ENCODE results near the gene EXOSC10. TPM values are rescaled to one million over a fixed set of nuclear protein-coding genes. Genes with fewer than 3 reads are reported as not detected.
A peak's percentile ranks its signal among the peaks of the same experiment; 100 is the strongest.
"Not testable (repeated sequence)": the region's sequence is repeated elsewhere in the genome, so short reads cannot be mapped to it uniquely, and the experiment has no call there.

EXOSC10 gene
- total RNA-seq, 2 donors from 2014 or later = 70.2 to 84.6 TPM

DNA sequence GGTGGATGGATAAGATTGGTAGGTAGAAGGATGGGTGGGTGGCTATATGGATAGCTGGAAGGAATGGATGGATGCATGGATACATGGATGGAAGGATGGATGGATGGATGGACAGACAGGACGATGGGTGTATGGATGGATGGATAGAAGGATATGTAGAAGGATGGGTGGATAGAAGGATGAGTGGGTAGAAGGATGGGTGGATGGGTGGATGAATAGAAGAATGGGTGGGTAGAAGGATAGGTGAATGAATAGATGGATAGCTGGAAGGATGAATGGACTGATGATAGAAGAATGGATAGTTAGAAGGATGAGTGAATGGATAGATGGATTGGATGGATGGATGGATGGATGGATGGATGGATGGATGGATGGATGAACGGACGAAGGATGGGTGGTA is 57.6 kb downstream of the EXOSC10 start:
- DNase-seq (no peak), ATAC-seq (replicated peaks in 1 of 2) (no peak)
- H3K36me3 Mint-ChIP-seq (ENCODE audit: insufficient read depth in 2 of 2) = no peaks in the 10 kb centered on the region
- H3K4me1 Mint-ChIP-seq (ENCODE audit: low read depth) = no peaks in the 10 kb centered on the region
- no peak overlapping the region for H3K27ac Mint-ChIP-seq
- no peaks in the 10 kb centered on the region for H3K27me3 Mint-ChIP-seq (ENCODE audit: low read depth)
- no peaks in the 10 kb centered on the region for H3K9me3 Mint-ChIP-seq
- no peak overlapping the region for H3K4me3 Mint-ChIP-seq

- Mint-ChIP-seq H3K4me3 (no peak overlapping the region), H3K36me3 (ENCODE audit: insufficient read depth in 2 of 2) (no peaks in the 10 kb centered on the region), H3K27me3 (ENCODE audit: low read depth) (no peaks in the 10 kb centered on the region), H3K9me3 (no peaks in the 10 kb centered on the region), H3K27ac (no peak overlapping the region), H3K4me1 (ENCODE audit: low read depth) (no peaks in the 10 kb centered on the region)
- DNase-seq (no peak), ATAC-seq (replicated peaks in 1 of 2) (no peak)
These were observed 58.6 kb downstream of the EXOSC10 start for GRCh38 chr1:11041048-11041447.

GRCh38 chr1:11040105-11040429 is 59.6 kb downstream of the EXOSC10 start:
- not testable (repeated sequence) for H3K27ac Mint-ChIP-seq; H3K9me3 Mint-ChIP-seq; H3K27me3 Mint-ChIP-seq (ENCODE audit: low read depth); H3K36me3 Mint-ChIP-seq (ENCODE audit: insufficient read depth in 2 of 2); ATAC-seq (replicated peaks in 1 of 2); H3K4me3 Mint-ChIP-seq; H3K4me1 Mint-ChIP-seq (ENCODE audit: low read depth); DNase-seq

- Mint-ChIP-seq H3K36me3 (ENCODE audit: insufficient read depth in 2 of 2) (no peaks in the 10 kb centered on the region), H3K9me3 (no peaks in the 10 kb centered on the region), H3K27me3 (ENCODE audit: low read depth) (no peaks in the 10 kb centered on the region), H3K4me3 (no peak overlapping the region), H3K27ac (no peak overlapping the region), H3K4me1 (ENCODE audit: low read depth) (no peaks in the 10 kb centered on the region)
- DNase-seq (no peak), ATAC-seq (replicated peaks in 1 of 2) (no peak)
These were observed 60.1 kb downstream of the EXOSC10 start for GRCh38 chr1:11039351-11040104.

GRCh38 chr1:11037740-11038182 is 61.9 kb downstream of the EXOSC10 start:
- ATAC-seq (replicated peaks in 1 of 2) (peak; percentile 92 to 93), DNase-seq (peak; percentile 87 to 89)
- H3K36me3 Mint-ChIP-seq (ENCODE audit: insufficient read depth in 2 of 2) = no peaks in the 10 kb centered on the region

GRCh38 chr1:11037019-11037739 is 62.5 kb downstream of the EXOSC10 start:
- not testable (repeated sequence) for DNase-seq; H3K4me3 Mint-ChIP-seq; H3K27me3 Mint-ChIP-seq (ENCODE audit: low read depth); H3K4me1 Mint-ChIP-seq (ENCODE audit: low read depth); H3K36me3 Mint-ChIP-seq (ENCODE audit: insufficient read depth in 2 of 2); ATAC-seq (replicated peaks in 1 of 2); H3K9me3 Mint-ChIP-seq; H3K27ac Mint-ChIP-seq

More at GRCh38 chr1:11037740-11038182, 61.9 kb downstream of the EXOSC10 start:
- H3K4me1 Mint-ChIP-seq (ENCODE audit: low read depth) = no peaks in the 10 kb centered on the region
- no peaks in the 10 kb centered on the region for H3K27me3 Mint-ChIP-seq (ENCODE audit: low read depth)
- H3K9me3 Mint-ChIP-seq = no peaks in the 10 kb centered on the region
- no peak overlapping the region for H3K4me3 Mint-ChIP-seq
- H3K27ac Mint-ChIP-seq = no peak overlapping the region

DNA sequence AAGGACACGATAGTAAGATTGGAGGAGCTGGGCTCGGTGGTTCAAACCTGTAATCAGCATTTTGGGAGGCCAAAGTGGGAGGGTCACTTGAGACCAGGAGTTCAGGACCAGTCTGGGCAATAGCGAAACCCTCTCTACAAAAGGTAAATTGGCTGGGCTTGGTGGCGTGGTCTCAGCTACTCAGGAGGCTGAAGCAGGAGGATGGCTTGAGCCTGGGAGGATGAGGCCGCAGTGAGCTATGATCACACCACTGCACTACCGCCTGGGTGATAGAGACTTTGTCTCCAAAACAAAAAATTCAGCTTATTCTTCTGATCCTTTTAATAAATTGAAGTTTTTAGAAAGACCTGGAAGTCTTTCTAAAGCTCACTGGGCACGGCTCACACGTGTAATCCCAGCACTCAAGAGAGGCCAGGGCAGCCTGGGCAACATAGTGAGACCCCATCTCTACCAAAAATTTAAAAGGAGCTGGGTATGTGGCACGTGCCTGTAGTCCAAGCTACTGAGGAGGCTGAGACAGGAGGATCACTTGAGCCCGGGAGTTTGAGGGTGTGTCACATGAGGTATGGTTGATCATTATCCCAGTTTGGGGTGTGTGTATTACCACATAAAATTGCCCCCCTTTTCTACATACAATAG is 67.9 kb downstream of the EXOSC10 start:
- Mint-ChIP-seq H3K9me3 (no peaks in the 10 kb centered on the region), H3K27me3 (ENCODE audit: low read depth) (no peaks in the 10 kb centered on the region), H3K4me3 (no peak overlapping the region), H3K27ac (no peak overlapping the region), H3K4me1 (ENCODE audit: low read depth) (no peaks in the 10 kb centered on the region), H3K36me3 (ENCODE audit: insufficient read depth in 2 of 2) (peaks cover 1 to 2% of the 10 kb centered on the region in 2 donors)
- ATAC-seq (replicated peaks in 1 of 2) (peak; percentile 24 to 27), DNase-seq (no peak)

- DNase-seq (no peak), ATAC-seq (replicated peaks in 1 of 2) (no peak)
- H3K27me3 Mint-ChIP-seq (ENCODE audit: low read depth) = no peaks in the 10 kb centered on the region
- no peaks in the 10 kb centered on the region for H3K4me1 Mint-ChIP-seq (ENCODE audit: low read depth)
- no peak overlapping the region for H3K4me3 Mint-ChIP-seq
- H3K36me3 Mint-ChIP-seq (ENCODE audit: insufficient read depth in 2 of 2) = peaks cover 1 to 2% of the 10 kb centered on the region in 2 donors
- no peaks in the 10 kb centered on the region for H3K9me3 Mint-ChIP-seq
- peak overlapping the region; percentile 25 for H3K27ac Mint-ChIP-seq
These were observed 68.8 kb downstream of the EXOSC10 start for GRCh38 chr1:11030865-11031264.

DNA sequence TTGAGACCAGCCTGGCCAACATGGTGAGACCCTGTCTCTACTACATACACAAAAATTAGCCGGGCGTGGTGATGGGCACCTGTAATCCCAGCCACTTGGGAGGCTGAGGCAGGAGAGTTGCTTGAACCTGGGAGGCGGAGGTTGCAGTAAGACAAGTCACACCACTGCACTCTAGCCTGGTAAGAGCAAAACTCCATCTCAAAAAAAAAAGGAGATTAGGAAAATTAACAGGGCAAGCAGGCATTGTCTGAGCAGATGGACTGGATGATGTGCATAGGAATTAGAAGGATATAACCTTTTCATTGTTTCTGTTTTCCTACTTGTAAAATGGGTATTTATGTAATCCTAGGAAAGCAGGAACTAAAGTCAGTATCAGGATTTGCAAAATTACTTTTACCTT is 71.7 kb downstream of the EXOSC10 start:
- no peak for DNase-seq
- Mint-ChIP-seq H3K4me3 (no peak overlapping the region), H3K27ac (peak overlapping the region; percentile 42), H3K27me3 (ENCODE audit: low read depth) (no peaks in the 10 kb centered on the region), H3K9me3 (no peaks in the 10 kb centered on the region), H3K36me3 (ENCODE audit: insufficient read depth in 2 of 2) (peaks cover 6 to 23% of the 10 kb centered on the region in 2 donors), H3K4me1 (ENCODE audit: low read depth) (peaks cover 5% of the 10 kb centered on the region)
- ATAC-seq (replicated peaks in 1 of 2) = no peak

- no peaks in the 10 kb centered on the region for H3K27me3 Mint-ChIP-seq (ENCODE audit: low read depth)
- no peaks in the 10 kb centered on the region for H3K9me3 Mint-ChIP-seq
- DNase-seq (no peak), ATAC-seq (replicated peaks in 1 of 2) (no peak)
- H3K27ac Mint-ChIP-seq = peak overlapping the region; percentile 33
- no peak overlapping the region for H3K4me3 Mint-ChIP-seq
- H3K4me1 Mint-ChIP-seq (ENCODE audit: low read depth) = peaks cover 6% of the 10 kb centered on the region
- peaks cover 7 to 27% of the 10 kb centered on the region in 2 donors for H3K36me3 Mint-ChIP-seq (ENCODE audit: insufficient read depth in 2 of 2)
These were observed 72.4 kb downstream of the EXOSC10 start for GRCh38 chr1:11027316-11027715.

GRCh38 chr1:11026903-11027302 is 72.8 kb downstream of the EXOSC10 start:
- Mint-ChIP-seq H3K36me3 (ENCODE audit: insufficient read depth in 2 of 2) (peaks cover 10 to 32% of the 10 kb centered on the region in 2 donors), H3K27ac (peak overlapping the region; percentile 69), H3K4me3 (no peak overlapping the region), H3K27me3 (ENCODE audit: low read depth) (no peaks in the 10 kb centered on the region), H3K9me3 (no peaks in the 10 kb centered on the region), H3K4me1 (ENCODE audit: low read depth) (peaks cover 10% of the 10 kb centered on the region)
- DNase-seq (no peak), ATAC-seq (replicated peaks in 1 of 2) (no peak)

DNA sequence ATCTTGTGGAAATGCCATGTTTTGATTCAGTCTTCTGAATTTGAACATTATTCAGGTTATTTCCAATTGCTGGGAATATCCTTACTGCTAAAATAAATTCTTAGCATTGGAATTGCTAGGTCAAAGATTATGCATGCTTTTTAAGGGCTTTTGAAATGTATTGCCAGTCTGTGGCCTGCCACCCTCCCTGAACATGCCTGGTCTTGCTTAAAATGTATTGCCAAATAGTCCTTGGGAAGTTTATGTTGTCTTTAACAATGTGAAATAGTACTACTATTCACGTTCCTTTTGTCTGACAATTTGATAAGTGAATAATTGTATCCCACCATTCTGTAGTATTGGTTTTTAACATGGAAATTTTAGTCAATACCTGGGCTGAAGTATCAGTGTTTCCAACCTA is 73.6 kb downstream of the EXOSC10 start:
- Mint-ChIP-seq H3K4me1 (ENCODE audit: low read depth) (peaks cover 16% of the 10 kb centered on the region), H3K36me3 (ENCODE audit: insufficient read depth in 2 of 2) (peaks cover 10 to 35% of the 10 kb centered on the region in 2 donors), H3K9me3 (no peaks in the 10 kb centered on the region), H3K27me3 (ENCODE audit: low read depth) (no peaks in the 10 kb centered on the region), H3K4me3 (no peak overlapping the region), H3K27ac (peak overlapping the region; percentile 71)
- DNase-seq (no peak), ATAC-seq (replicated peaks in 1 of 2) (no peak)

- no peak for ATAC-seq (replicated peaks in 1 of 2)
- Mint-ChIP-seq H3K27me3 (ENCODE audit: low read depth) (no peaks in the 10 kb centered on the region), H3K27ac (peak overlapping the region; percentile 71), H3K36me3 (ENCODE audit: insufficient read depth in 2 of 2) (peaks cover 10 to 35% of the 10 kb centered on the region in 2 donors), H3K9me3 (no peaks in the 10 kb centered on the region), H3K4me3 (no peak overlapping the region), H3K4me1 (ENCODE audit: low read depth) (peaks cover 16% of the 10 kb centered on the region)
- no peak for DNase-seq
These were observed 74.1 kb downstream of the EXOSC10 start for GRCh38 chr1:11025618-11026017.
